ENCODE measurements around the gene CACNG8. TPM values are rescaled to one million over a fixed set of nuclear protein-coding genes. Genes with fewer than 3 reads are reported as not detected.
"Not testable (repeated sequence)": the region's sequence is repeated elsewhere in the genome, so short reads cannot be mapped to it uniquely, and the experiment has no call there.

CACNG8 gene
- not detected for total RNA-seq

GRCh38 chr19:53962887-53963431 lies at the start of gene CACNG8:
CACNG8 (plus strand) TSS chr19:53962937.
- DNase-seq (ENCODE audit: low spot score): no peak

GRCh38 chr19:53915000-53915399 lies 47.7 kb upstream of the CACNG8 start:
- ATAC-seq: no peak
- no peak for DNase-seq (ENCODE audit: low spot score)

More at GRCh38 chr19:53962887-53963431, at the start of gene CACNG8:
- no peak for ATAC-seq

GRCh38 chr19:53916004-53916403 lies 46.7 kb upstream of the CACNG8 start:
- DNase-seq (ENCODE audit: low spot score) (no peak), ATAC-seq (no peak)

- DNase-seq (ENCODE audit: low spot score): no peak
- no peak for ATAC-seq
Observed at GRCh38 chr19:53917356-53917755, 45.4 kb upstream of the CACNG8 start.

- peak; percentile 52 for ATAC-seq
- DNase-seq (ENCODE audit: low spot score): no peak
Observed at GRCh38 chr19:53927739-53928138, 35.0 kb upstream of the CACNG8 start.

- ATAC-seq: no peak
- DNase-seq (ENCODE audit: low spot score): no peak
Observed at GRCh38 chr19:53936029-53936428, 26.7 kb upstream of the CACNG8 start.

GRCh38 chr19:53942001-53942786 lies 20.5 kb upstream of the CACNG8 start:
- no peak for ATAC-seq

GRCh38 chr19:53944416-53944815 lies 18.3 kb upstream of the CACNG8 start:
- DNase-seq (ENCODE audit: low spot score): no peak
- ATAC-seq: no peak

More at GRCh38 chr19:53942001-53942786, 20.5 kb upstream of the CACNG8 start:
- no peak for DNase-seq (ENCODE audit: low spot score)

GRCh38 chr19:53944933-53945332 lies 17.8 kb upstream of the CACNG8 start:
- ATAC-seq: no peak
- no peak for DNase-seq (ENCODE audit: low spot score)

- DNase-seq (ENCODE audit: low spot score) (no peak), ATAC-seq (no peak)
Observed at GRCh38 chr19:53945441-53945840, 17.3 kb upstream of the CACNG8 start.

GRCh38 chr19:53945998-53946397 lies 16.7 kb upstream of the CACNG8 start:
- DNase-seq (ENCODE audit: low spot score) (no peak), ATAC-seq (no peak)

- no peak for DNase-seq (ENCODE audit: low spot score)
- ATAC-seq: no peak
Observed at GRCh38 chr19:53947624-53948023, 15.1 kb upstream of the CACNG8 start.

GRCh38 chr19:53948611-53949010 lies 14.1 kb upstream of the CACNG8 start:
- not testable (repeated sequence) for ATAC-seq; DNase-seq (ENCODE audit: low spot score)

- no peak for DNase-seq (ENCODE audit: low spot score)
Observed at GRCh38 chr19:53951436-53951835, 11.3 kb upstream of the CACNG8 start.

GRCh38 chr19:53951947-53952346 lies 10.8 kb upstream of the CACNG8 start:
- DNase-seq (ENCODE audit: low spot score) (no peak), ATAC-seq (no peak)

More at GRCh38 chr19:53951436-53951835, 11.3 kb upstream of the CACNG8 start:
- ATAC-seq: no peak

GRCh38 chr19:53953383-53953782 lies 9.4 kb upstream of the CACNG8 start:
- ATAC-seq (no peak), DNase-seq (ENCODE audit: low spot score) (no peak)

GRCh38 chr19:53957448-53958167 lies 5.1 kb upstream of the CACNG8 start:
- no peak for ATAC-seq
- DNase-seq (ENCODE audit: low spot score): no peak

- ATAC-seq (no peak), DNase-seq (ENCODE audit: low spot score) (no peak)
Observed at GRCh38 chr19:53958168-53958571, 4.6 kb upstream of the CACNG8 start.

- ATAC-seq (no peak), DNase-seq (ENCODE audit: low spot score) (no peak)
Observed at GRCh38 chr19:53958823-53959757, 3.6 kb upstream of the CACNG8 start.

- ATAC-seq: no peak
- no peak for DNase-seq (ENCODE audit: low spot score)
Observed at GRCh38 chr19:53960187-53960586, 2.5 kb upstream of the CACNG8 start.

- ATAC-seq (no peak), DNase-seq (ENCODE audit: low spot score) (no peak)
Observed at GRCh38 chr19:53960886-53961285, 1.9 kb upstream of the CACNG8 start.

All from left lobe of liver (tissue), 2 donors.